ENCODE results near the gene KDM8.
"Not testable (repeated sequence)": the region's sequence is repeated elsewhere in the genome, so short reads cannot be mapped to it uniquely, and the experiment has no call there.

Gene KDM8

DNA sequence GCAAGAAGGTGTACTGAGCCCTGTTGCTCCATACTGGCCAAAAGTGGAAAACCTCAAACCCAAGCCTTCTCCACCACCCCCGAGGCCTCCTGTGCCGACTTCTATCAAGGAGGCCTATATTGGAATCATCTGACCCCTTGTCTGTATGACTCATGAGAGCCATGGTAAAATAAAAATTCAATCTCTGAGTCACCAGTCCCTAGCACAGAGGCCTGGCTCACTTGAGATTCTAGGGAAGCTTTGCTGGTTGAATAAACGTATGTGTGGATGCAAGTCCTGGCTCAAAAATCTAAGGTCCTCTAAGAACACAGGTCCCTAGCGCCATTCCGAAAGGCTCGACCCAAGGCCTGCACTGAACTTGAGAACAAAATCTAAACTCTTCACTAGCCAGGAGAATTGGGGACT, 50.2 kb downstream of the KDM8 start:
- H3K4me3 ChIP-seq (ENCODE audit: low read depth, low read length), result no peak overlapping the region
- peak; percentile 65 for DNase-seq (ENCODE audit: low read depth)

DNA sequence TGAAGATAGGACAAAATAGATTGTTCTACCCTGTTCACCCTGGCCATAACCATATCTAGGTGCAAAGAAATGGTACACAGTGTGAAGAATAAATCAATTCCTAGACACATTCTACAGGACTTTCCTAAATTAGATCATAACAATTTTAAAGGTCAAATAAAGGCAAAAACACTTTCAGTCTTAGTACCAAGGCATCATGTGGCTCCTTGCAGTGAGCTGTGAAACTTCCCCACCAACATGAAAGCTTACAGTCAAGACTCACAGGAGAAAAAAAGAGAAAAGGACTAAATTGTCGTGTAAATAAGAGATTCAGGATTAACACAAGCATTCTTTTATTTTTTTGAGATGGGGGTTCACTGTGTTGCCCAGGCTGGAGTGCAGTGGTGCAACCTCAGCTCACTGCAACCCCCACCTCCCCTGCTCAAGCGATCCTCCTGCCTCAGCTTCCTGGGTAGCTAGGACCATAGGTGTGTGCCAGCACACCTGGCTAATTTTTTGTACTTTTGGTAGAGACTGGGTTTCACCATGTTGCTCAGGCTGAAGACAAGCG, 51.0 kb downstream of the KDM8 start:
- no peak overlapping the region for H3K4me3 ChIP-seq (ENCODE audit: low read depth, low read length)
- no peak for DNase-seq (ENCODE audit: low read depth)

- H3K4me3 ChIP-seq (ENCODE audit: low read depth, low read length), result no peak overlapping the region
- no peak for DNase-seq (ENCODE audit: low read depth)
These were observed 53.5 kb downstream of the KDM8 start for GRCh38 chr16:27256861-27257260.

DNA sequence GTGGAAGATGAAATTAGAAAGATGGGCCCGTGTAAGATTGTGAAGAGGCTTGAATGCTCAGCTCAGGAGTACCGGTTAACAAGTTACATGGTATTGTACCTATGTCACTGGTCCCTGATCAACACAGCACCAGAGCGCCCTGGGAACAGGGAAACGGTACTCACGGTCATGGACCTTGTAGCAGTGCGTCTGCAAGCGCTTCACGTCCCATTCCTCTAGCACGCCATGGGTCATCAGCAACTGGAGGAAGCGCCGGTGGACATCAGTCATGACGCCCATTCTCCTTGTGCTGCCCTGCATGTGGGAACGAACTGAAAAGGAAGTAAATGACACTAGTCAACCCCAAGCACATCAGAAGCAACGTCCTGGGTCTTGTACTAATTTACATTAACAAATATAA, 53.9 kb downstream of the KDM8 start:
- H3K4me3 ChIP-seq (ENCODE audit: low read depth, low read length), result no peak overlapping the region

DNA sequence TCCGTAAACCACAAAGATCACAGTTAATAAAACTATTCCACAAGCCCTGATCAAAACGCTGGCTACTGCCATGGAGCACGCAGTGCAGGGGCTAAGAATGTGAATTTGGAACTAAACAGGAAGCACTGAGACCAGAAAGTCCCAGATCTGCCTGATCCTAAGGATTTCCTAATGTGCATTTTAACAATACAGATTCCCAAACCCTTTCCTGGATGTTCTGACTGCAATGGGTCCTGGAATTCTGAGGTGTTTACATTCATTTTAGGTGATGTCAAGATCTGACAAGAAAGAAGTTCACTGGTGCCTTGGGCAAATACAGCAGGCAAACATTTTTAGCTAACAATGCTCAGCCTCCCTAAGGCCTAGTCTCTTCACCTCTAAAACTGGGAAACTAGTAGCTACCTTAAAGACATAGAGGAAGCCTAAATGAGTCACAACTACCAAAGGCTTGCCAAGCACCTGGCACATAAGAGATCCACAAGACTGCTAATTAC, 55.0 kb downstream of the KDM8 start:
- DNase-seq (ENCODE audit: low read depth), result no peak
- H3K4me3 ChIP-seq (ENCODE audit: low read depth, low read length), result no peak overlapping the region

More for the DNA sequence above, 53.9 kb downstream of the KDM8 start:
- DNase-seq (ENCODE audit: low read depth), result no peak

- no peak overlapping the region for H3K4me3 ChIP-seq (ENCODE audit: low read depth, low read length)
- no peak for DNase-seq (ENCODE audit: low read depth)
These were observed 56.4 kb downstream of the KDM8 start for GRCh38 chr16:27259710-27260109.

DNA sequence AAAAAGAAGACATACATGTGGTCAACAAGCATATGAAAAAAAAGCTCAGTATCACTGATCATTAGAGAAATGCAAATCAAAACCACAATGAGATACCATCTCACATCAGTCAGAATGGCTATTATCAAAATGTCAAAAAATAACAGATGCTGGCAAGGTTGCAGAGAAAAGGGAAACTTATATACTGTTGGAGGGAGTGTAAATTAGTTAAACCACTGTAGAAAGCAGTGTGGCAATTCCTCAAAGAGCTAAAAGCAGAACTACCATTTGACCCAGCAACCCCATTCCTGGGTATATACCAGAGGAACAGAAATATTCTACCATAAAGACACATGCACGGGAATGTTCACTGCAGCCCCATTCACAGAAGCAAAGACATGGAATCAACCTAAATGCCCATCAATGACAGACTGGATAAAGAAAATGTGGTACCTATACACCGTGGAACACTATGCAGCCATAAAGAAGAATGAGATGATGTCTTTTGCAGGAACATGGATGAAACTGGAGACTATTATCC, 59.6 kb downstream of the KDM8 start:
- DNase-seq (ENCODE audit: low read depth); H3K4me3 ChIP-seq (ENCODE audit: low read depth, low read length): not testable (repeated sequence)

DNA sequence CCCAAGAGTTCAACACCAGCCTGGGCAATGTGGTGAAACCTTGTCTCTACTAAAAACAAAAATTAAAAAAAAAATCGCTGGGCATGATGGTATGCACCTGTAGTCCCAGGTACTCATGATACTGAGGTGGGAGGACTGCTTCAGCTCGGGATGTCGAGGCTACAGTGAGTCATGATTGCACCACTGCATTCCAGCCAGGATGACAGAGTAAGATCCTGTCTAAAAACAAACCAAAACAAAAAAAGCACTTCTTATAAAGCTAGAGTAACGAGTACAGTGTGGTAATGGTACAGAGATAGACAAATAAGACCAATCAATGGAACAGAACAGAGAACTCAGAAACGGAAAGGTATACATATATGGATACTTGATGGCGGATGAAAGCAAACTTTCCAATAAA, 60.8 kb downstream of the KDM8 start:
- no peak for DNase-seq (ENCODE audit: low read depth)
- no peak overlapping the region for H3K4me3 ChIP-seq (ENCODE audit: low read depth, low read length)

DNA sequence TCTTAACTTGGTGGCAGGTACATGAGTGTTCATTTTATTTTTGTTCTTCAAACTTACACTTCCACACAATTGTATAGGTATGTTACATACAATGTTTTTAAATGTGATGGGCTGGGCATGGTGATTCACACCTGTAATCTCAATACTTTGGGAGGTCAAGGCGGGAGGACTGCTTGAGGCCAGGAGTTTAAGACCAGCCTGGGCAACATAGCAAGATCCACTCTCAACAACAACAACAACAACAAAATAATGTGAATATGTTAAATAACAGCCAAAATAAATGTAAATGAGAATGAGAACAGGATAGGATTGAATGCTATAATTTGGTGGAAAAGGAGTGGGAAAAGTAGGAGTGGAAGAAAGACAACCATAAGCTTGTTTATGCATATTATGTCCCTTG, 62.7 kb downstream of the KDM8 start:
- no peak overlapping the region for H3K4me3 ChIP-seq (ENCODE audit: low read depth, low read length)
- DNase-seq (ENCODE audit: low read depth), result no peak

- no peak for DNase-seq (ENCODE audit: low read depth)
- no peak overlapping the region for H3K4me3 ChIP-seq (ENCODE audit: low read depth, low read length)
These were observed 63.8 kb downstream of the KDM8 start for GRCh38 chr16:27267037-27267677.

GRCh38 chr16:27268376-27269299, 65.3 kb downstream of the KDM8 start, which contains the start of gene NSMCE1:
TSS of gene NSMCE1 (minus strand) at chr16:27268772. CDS start at chr16:27257570, 11,202 bp downstream.
- peak within 1 kb of the TSS; percentile 93 for H3K4me3 ChIP-seq (ENCODE audit: low read depth, low read length)
- DNase-seq (ENCODE audit: low read depth), result peak; percentile 87

- DNase-seq (ENCODE audit: low read depth), result no peak
- peak overlapping the region; percentile 93 for H3K4me3 ChIP-seq (ENCODE audit: low read depth, low read length)
These were observed 66.2 kb downstream of the KDM8 start for GRCh38 chr16:27269300-27270150.

- H3K4me3 ChIP-seq (ENCODE audit: low read depth, low read length), result no peak overlapping the region
- no peak for DNase-seq (ENCODE audit: low read depth)
These were observed 67.0 kb downstream of the KDM8 start for GRCh38 chr16:27270349-27270748.

Data from skeletal muscle cell (primary cell).